GM12875 (cell line): ENCODE data around the gene MIB2.

Experiments used
- H3K4me3 ChIP-seq: one replicate; pipeline ENCODE4 v1.5.1; 2011; ENCODE audit warnings: low read depth, low read length, control low read depth
- TF ChIP-seq, protein P1 (sequence below): IDR thresholded peaks from 2 replicates; pipeline ENCODE4 v1.5.1; 2011; ENCODE audit warnings: low read depth, mild to moderate bottlenecking, control low read depth, inconsistent platforms, low read length, moderate library complexity, borderline replicate concordance; ENCODE audit not compliant: insufficient read depth

MIB2 gene

GRCh38 chr1:1616045-1616790, 918 bp downstream of the MIB2 start:
- peak overlapping the region; percentile 89 for H3K4me3 ChIP-seq

DNA sequence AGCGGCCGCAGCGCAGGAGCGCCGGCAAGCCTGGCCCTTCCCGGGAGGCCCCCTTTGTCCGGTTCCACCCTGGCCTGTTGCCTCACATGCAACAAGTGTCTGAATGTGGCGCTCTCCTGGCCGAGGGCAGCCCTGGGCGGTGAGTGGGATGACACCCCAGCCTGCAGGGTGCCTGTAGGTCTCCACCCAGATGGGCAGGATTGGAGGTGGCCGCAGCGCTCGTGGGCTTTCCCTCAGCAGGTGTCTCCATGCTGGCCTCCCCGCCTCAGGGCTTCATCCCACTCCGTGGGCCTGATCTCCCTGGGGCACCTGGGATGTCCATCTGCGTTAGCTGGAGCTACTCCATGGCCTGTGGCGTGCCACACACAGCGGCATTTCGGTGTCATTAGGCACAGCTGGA, 1.5 kb downstream of the MIB2 start:
- H3K4me3 ChIP-seq, result peak overlapping the region; percentile 89
- TF ChIP-seq, protein P1, sequence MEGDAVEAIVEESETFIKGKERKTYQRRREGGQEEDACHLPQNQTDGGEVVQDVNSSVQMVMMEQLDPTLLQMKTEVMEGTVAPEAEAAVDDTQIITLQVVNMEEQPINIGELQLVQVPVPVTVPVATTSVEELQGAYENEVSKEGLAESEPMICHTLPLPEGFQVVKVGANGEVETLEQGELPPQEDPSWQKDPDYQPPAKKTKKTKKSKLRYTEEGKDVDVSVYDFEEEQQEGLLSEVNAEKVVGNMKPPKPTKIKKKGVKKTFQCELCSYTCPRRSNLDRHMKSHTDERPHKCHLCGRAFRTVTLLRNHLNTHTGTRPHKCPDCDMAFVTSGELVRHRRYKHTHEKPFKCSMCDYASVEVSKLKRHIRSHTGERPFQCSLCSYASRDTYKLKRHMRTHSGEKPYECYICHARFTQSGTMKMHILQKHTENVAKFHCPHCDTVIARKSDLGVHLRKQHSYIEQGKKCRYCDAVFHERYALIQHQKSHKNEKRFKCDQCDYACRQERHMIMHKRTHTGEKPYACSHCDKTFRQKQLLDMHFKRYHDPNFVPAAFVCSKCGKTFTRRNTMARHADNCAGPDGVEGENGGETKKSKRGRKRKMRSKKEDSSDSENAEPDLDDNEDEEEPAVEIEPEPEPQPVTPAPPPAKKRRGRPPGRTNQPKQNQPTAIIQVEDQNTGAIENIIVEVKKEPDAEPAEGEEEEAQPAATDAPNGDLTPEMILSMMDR, result no peak

More at GRCh38 chr1:1616045-1616790, 918 bp downstream of the MIB2 start:
- TF ChIP-seq, protein P1, result no peak

DNA sequence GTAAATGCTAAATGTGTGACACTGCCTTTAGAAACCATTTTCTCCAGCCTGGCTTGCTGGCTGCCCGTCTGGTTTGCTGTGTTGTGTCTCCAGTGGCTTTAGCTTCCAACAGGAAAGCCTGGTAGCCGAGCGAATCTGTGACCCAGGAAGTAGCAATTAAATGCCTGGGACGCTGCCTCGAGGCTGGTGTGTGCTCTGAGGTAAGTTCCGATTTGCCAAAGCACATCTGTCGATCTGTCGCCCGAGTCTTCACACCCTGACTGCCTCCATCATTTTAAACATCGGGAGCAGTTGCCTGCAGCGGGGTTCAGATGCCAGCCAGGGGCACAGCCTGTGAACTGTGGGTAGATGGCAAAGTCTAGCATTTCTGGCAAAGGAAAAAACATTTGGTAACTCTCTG, 2.2 kb downstream of the MIB2 start:
- no peak overlapping the region for H3K4me3 ChIP-seq
- TF ChIP-seq, protein P1, result no peak

DNA sequence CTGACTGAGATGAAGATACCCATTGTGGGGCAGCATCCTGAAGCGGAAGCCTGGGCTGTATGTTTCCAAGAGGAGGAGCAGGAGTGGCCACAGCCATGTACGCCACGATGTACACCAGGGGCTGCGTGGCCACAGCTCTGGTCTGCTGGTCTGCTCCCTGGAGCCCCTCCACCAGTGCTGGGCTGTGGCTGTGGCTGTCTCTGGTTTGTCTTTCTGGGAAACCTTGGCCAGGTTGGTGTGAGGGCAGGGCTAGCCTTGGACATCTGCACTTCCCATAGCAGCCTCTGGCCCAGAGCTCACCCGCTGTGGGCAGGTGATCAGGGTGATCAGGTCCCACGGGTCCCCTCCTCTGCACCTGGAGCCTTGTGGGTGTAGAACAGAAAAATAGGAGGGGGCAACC, 2.6 kb downstream of the MIB2 start:
- TF ChIP-seq, protein P1, result no peak
- H3K4me3 ChIP-seq, result no peak overlapping the region

DNA sequence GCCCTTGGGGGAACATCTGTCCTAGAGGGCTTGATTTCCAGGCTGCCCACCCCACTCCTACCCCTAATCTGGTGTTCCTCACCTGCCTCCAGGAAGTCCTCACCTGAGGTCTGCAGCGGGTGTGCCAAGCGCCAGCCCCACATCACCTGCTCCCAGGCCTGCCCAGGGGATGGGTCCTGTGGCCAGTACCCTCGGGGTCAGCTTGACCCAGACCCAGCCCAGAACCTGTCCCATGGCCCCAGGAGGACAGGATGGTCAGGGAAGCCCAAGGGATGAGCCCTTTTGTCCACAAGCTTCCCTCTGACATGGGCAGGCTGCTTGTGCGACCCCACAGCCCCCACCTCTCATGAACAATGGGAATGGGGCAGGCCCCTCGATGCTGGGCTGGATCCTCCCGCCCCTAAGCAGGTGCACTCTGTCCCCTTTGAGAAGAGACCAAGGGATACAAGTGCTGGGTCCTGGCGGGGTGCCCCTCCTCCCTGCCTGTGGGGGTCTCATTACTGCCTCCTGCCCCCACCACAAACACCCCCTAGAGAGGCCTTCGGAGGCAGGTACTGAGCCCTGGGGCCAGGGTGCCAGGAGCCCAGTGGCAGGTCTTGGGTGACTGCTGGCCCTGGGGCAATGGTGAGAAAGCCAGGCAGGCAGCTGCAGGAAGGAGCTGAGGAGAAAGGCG, 3.2 kb downstream of the MIB2 start:
- H3K4me3 ChIP-seq, result no peak overlapping the region
- TF ChIP-seq, protein P1, result no peak

DNA sequence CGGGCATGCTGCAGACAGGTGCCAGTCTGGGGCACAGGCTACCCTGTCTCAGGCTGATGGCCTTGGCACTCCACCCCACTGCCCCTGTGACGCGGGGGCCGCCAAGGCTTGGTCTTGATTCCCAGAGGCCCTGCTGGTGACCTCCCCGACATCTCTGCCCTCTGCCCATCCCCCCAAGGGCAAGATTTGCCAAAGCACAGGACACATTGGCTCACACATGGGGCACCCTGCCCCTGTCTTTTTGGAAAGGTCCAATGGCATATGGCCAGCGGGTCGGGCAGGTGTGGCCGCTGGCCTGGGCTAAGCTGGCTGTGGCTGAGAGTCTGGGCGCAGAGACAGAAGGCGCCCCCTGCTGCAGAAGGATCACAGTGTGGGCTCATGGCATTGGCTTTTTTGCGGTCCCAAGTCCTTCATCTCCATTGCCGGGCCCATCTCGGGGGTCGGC, 4.6 kb downstream of the MIB2 start:
- TF ChIP-seq, protein P1, result peak; percentile 54
- H3K4me3 ChIP-seq, result no peak overlapping the region
